OCI-LY1 (cell line): ENCODE data around the gene ISOC1.

ENCODE experiments used
- H2AFZ ChIP-seq: fragments of 200-600 bp; sonication (generic), shearing (Covaris generic); 2 replicates; pipeline ENCODE4 v1.6.0; 2014; ENCODE audit warnings: antibody characterized with exemption, mild to moderate bottlenecking, low read length
- H3F3A ChIP-seq: fragments of 200-600 bp; sonication (generic), shearing (Covaris generic); 2 replicates; pipeline ENCODE4 v1.6.0; 2014; ENCODE audit warnings: mild to moderate bottlenecking, antibody characterized with exemption, low read length, moderate library complexity; ENCODE audit not compliant: insufficient read depth
- H3K27ac ChIP-seq: fragments of 200-600 bp; sonication (generic); 2 replicates; pipeline ENCODE4 v1.5.1; 2014; ENCODE audit warnings: low read length, mixed run types, mild to moderate bottlenecking, low read depth; ENCODE audit not compliant: poor library complexity, severe bottlenecking
- H3K27me3 ChIP-seq: fragments of 200-600 bp; sonication (generic); 2 replicates; pipeline ENCODE4 v1.6.0; 2014; ENCODE audit warnings: antibody characterized with exemption, mild to moderate bottlenecking, low read length, moderate library complexity; ENCODE audit not compliant: insufficient read depth
- H3K36me3 ChIP-seq: fragments of 200-600 bp; sonication (generic); 2 replicates; pipeline ENCODE4 v1.6.1; 2014; ENCODE audit warnings: mild to moderate bottlenecking, antibody characterized with exemption, low read length, moderate library complexity, mixed read lengths; ENCODE audit not compliant: insufficient read depth
- H3K4me1 ChIP-seq: fragments of 200-600 bp; sonication (generic); 2 replicates; pipeline ENCODE4 v1.5.1; 2014; ENCODE audit warnings: mild to moderate bottlenecking, low read length, moderate library complexity; ENCODE audit not compliant: insufficient read depth, severe bottlenecking
- H3K4me2 ChIP-seq: fragments of 200-600 bp; sonication (generic), shearing (Covaris generic); 2 replicates; pipeline ENCODE4 v1.6.1; 2014; ENCODE audit warnings: low read length
- H3K4me3 ChIP-seq: fragments of 200-600 bp; sonication (generic); 2 replicates; pipeline ENCODE4 v1.5.1; 2014; ENCODE audit warnings: low read length, low read depth, mild to moderate bottlenecking, mixed read lengths; ENCODE audit not compliant: poor library complexity, severe bottlenecking
- H3K79me2 ChIP-seq: fragments of 200-600 bp; shearing (Covaris generic); 2 replicates; pipeline ENCODE4 v1.6.1; 2016; ENCODE audit warnings: mixed run types, low read length, mixed read lengths; ENCODE audit not compliant: insufficient read depth
- H3K9ac ChIP-seq: fragments of 200-600 bp; sonication (generic), shearing (Covaris generic); 2 replicates; pipeline ENCODE4 v1.6.1; 2014; ENCODE audit warnings: mild to moderate bottlenecking, low read length, mixed read lengths
- H3K9me2 ChIP-seq: fragments of 200-600 bp; sonication (generic), shearing (Covaris generic); 2 replicates; pipeline ENCODE4 v1.6.1; 2014; ENCODE audit warnings: low read depth, mild to moderate bottlenecking, low read length, mixed read lengths
- H3K9me3 ChIP-seq: fragments of 200-600 bp; shearing (Covaris generic); 2 replicates; pipeline ENCODE4 v1.6.1; 2014; ENCODE audit warnings: low read length, mixed read lengths
- H4K20me1 ChIP-seq: fragments of 200-600 bp; sonication (generic), shearing (Covaris generic); 2 replicates; pipeline ENCODE4 v1.6.0; 2016; ENCODE audit warnings: mild to moderate bottlenecking, low read length; ENCODE audit not compliant: insufficient read depth
- EZH2 ChIP-seq: fragments of 200-600 bp; sonication (generic), shearing (Covaris generic); IDR thresholded peaks from 2 replicates; pipeline ENCODE4 v1.8.0; 2017; ENCODE audit warnings: borderline replicate concordance, mixed run types, mild to moderate bottlenecking, antibody characterized with exemption, low read length, moderate library complexity, mixed read lengths
- TF ChIP-seq, protein P1 (sequence below): fragments of 200-600 bp; sonication (generic), shearing (Covaris generic); IDR thresholded peaks from 2 replicates; pipeline ENCODE4 v1.5.1; 2017; ENCODE audit warnings: mild to moderate bottlenecking, antibody characterized with exemption, low read length, moderate library complexity, mixed read lengths

The ISOC1 gene

DNA sequence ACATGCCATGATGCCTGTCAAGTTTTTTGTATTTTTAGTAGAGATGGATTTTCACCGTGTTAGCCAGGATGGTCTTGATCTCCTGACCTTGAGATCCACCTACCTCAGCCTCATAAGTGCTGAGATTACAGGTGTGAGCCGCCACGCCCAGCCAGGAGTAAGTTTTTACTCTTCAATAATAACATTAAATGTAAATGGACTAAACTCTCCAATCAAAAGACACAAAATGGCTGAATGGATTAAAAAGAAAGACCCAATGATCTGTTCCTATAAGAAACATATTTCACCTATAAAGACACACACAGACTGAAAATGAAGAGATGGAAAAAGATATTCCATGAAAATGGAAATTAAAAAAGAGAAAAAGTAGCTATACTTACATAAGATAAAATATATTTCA lies 37.2 kb upstream of the ISOC1 start:
- H3K36me3 ChIP-seq: no peaks in the 10 kb centered on the region
- H3F3A ChIP-seq: no peaks in the 10 kb centered on the region

DNA sequence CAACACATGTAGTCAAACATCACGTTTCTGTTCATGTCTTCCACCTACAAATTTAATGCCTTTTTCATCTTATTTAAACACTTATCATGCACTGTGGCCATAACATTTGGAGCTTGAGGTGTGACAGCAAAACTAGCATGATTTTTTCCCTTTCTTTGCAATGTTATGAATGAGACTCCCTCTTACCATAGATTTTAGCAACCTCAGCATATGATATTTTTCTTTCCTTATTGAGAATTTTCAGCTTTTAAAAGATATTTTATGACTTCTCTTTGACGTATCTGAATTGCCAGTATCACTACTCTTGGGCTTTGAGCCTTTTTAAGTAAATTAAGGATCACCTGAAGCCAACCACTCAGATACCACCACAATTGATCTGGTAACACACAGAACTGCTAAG lies 32.7 kb upstream of the ISOC1 start:
- TF ChIP-seq, protein P1, sequence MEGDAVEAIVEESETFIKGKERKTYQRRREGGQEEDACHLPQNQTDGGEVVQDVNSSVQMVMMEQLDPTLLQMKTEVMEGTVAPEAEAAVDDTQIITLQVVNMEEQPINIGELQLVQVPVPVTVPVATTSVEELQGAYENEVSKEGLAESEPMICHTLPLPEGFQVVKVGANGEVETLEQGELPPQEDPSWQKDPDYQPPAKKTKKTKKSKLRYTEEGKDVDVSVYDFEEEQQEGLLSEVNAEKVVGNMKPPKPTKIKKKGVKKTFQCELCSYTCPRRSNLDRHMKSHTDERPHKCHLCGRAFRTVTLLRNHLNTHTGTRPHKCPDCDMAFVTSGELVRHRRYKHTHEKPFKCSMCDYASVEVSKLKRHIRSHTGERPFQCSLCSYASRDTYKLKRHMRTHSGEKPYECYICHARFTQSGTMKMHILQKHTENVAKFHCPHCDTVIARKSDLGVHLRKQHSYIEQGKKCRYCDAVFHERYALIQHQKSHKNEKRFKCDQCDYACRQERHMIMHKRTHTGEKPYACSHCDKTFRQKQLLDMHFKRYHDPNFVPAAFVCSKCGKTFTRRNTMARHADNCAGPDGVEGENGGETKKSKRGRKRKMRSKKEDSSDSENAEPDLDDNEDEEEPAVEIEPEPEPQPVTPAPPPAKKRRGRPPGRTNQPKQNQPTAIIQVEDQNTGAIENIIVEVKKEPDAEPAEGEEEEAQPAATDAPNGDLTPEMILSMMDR: no peak
- no peak for TF ChIP-seq EZH2
- H4K20me1 ChIP-seq: no peaks in the 10 kb centered on the region

More for the DNA sequence above, 37.2 kb upstream of the ISOC1 start:
- no peak overlapping the region for H3K27ac ChIP-seq
- H4K20me1 ChIP-seq: no peaks in the 10 kb centered on the region
- no peaks in the 10 kb centered on the region for H3K4me1 ChIP-seq
- no peak overlapping the region for H3K9ac ChIP-seq
- no peaks in the 10 kb centered on the region for H3K27me3 ChIP-seq
- H3K4me2 ChIP-seq: no peak overlapping the region
- no peak overlapping the region for H2AFZ ChIP-seq
- TF ChIP-seq EZH2: no peak
- TF ChIP-seq, protein P1: no peak
- no peaks in the 10 kb centered on the region for H3K79me2 ChIP-seq
- H3K4me3 ChIP-seq: no peak overlapping the region
- H3K9me2 ChIP-seq: no peaks in the 10 kb centered on the region
- no peaks in the 10 kb centered on the region for H3K9me3 ChIP-seq

DNA sequence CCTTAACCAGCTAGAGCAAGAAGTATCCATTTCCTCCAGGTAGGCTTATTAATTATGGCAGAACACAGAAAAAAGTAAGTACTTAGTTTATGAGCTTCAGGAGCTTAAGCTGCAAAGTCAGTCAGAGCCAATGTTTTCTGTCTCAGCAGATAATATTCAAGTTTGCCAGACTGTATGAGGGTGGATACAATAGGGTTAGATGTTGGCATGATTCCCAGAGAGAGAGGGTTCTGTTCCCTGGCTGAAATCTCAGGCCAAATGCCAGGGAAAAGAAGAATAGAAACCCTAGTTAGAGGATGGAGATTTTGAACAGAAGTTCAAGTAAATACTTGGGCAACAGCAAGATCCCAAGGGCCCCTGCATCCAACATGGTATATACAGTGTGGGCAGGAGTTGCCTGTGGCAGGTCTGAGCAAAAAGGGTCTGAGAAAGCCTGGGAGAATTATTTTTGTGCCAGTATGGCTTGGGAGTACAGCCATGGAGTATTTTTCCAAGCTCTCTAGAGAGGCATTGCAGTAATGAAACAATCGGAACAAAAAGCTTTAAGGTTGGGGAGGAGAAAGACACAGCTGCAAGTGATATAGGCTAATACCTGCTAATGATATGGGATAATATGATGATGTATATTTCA lies 31.0 kb upstream of the ISOC1 start:
- no peak overlapping the region for H3K9ac ChIP-seq
- no peak overlapping the region for H3K27ac ChIP-seq
- no peaks in the 10 kb centered on the region for H3K79me2 ChIP-seq
- H3K4me3 ChIP-seq: no peak overlapping the region
- H3K9me2 ChIP-seq: no peaks in the 10 kb centered on the region
- no peak overlapping the region for H2AFZ ChIP-seq
- no peak overlapping the region for H3K4me2 ChIP-seq
- H3K4me1 ChIP-seq: no peaks in the 10 kb centered on the region
- H3K9me3 ChIP-seq: no peaks in the 10 kb centered on the region
- no peaks in the 10 kb centered on the region for H3K27me3 ChIP-seq
- H4K20me1 ChIP-seq: no peaks in the 10 kb centered on the region
- no peaks in the 10 kb centered on the region for H3F3A ChIP-seq
- H3K36me3 ChIP-seq: no peaks in the 10 kb centered on the region
- no peak for TF ChIP-seq EZH2
- TF ChIP-seq, protein P1: no peak

More for the DNA sequence above, 32.7 kb upstream of the ISOC1 start:
- Histone ChIP-seq H3K36me3 (no peaks in the 10 kb centered on the region), H3K9me3 (no peaks in the 10 kb centered on the region), H3K27me3 (no peaks in the 10 kb centered on the region), H3F3A (no peaks in the 10 kb centered on the region), H3K9ac (no peak overlapping the region), H3K4me2 (no peak overlapping the region), H3K79me2 (no peaks in the 10 kb centered on the region), H3K4me3 (no peak overlapping the region), H2AFZ (no peak overlapping the region), H3K27ac (no peak overlapping the region), H3K9me2 (no peaks in the 10 kb centered on the region), H3K4me1 (no peaks in the 10 kb centered on the region)
